ENCODE measurements around the gene GNAT3. TPM values are rescaled to one million over a fixed set of nuclear protein-coding genes. Genes with fewer than 3 reads are reported as not detected.

Gene GNAT3
- total RNA-seq, 1 experiment from 2014 or later, result not detected

DNA sequence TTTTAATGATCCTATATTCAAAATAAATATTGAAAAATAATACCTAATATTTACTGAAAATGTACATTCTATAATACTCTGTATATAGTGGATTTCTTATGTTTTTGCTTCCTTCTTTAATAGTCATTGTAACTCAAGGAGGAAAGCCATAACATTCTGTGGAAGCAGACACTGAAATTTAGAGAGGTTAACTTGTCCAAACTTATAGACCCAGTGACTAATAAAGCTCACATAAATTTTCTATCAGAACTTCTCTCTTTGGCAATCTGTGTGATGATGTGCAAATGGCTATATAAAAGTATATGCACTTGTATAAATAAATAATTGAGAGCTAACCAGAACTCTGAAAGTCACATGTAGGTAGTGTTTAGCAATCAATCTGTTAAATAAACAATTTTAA lies 26.1 kb downstream of the GNAT3 start:
- Mint-ChIP-seq H3K27me3 (ENCODE audit: insufficient read depth, unreplicated experiment) (no peaks in the 10 kb centered on the region), H3K4me3 (ENCODE audit: unreplicated experiment) (no peak overlapping the region), H3K4me1 (ENCODE audit: insufficient read depth, unreplicated experiment) (peaks cover 28% of the 10 kb centered on the region), H3K9me3 (ENCODE audit: unreplicated experiment) (peaks cover 4% of the 10 kb centered on the region), H3K36me3 (ENCODE audit: insufficient read depth, unreplicated experiment) (peaks cover 16% of the 10 kb centered on the region), H3K27ac (ENCODE audit: low read depth, unreplicated experiment) (no peak overlapping the region)
- intact Hi-C loops (cut with micrococcal nuclease), result no loop called here
- no TSS peak for BruUV-seq (replicated peaks)
- no peak for DNase-seq (ENCODE audit: unreplicated experiment)
- ChIA-PET CTCF (interaction anchor here (0.7 to 1.3 kb wide), 2 partner anchors 57 to 99 kb away, joined by 3 read pairs; no protein-coding TSS in a partner anchor), POLR2A (interaction anchor here (0.6 to 1.4 kb wide), 3 partner anchors 13 to 57 kb away, joined by 3 to 9 read pairs (median 4); no protein-coding TSS in a partner anchor)
- TF ChIP-seq, protein P1, sequence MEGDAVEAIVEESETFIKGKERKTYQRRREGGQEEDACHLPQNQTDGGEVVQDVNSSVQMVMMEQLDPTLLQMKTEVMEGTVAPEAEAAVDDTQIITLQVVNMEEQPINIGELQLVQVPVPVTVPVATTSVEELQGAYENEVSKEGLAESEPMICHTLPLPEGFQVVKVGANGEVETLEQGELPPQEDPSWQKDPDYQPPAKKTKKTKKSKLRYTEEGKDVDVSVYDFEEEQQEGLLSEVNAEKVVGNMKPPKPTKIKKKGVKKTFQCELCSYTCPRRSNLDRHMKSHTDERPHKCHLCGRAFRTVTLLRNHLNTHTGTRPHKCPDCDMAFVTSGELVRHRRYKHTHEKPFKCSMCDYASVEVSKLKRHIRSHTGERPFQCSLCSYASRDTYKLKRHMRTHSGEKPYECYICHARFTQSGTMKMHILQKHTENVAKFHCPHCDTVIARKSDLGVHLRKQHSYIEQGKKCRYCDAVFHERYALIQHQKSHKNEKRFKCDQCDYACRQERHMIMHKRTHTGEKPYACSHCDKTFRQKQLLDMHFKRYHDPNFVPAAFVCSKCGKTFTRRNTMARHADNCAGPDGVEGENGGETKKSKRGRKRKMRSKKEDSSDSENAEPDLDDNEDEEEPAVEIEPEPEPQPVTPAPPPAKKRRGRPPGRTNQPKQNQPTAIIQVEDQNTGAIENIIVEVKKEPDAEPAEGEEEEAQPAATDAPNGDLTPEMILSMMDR (IDR thresholded peaks at IDR 0.05; ENCODE audit: unreplicated experiment), result no peak

GRCh38 chr7:80482950-80483349 lies 28.9 kb downstream of the GNAT3 start:
- peaks cover 16% of the 10 kb centered on the region for H3K36me3 Mint-ChIP-seq (ENCODE audit: insufficient read depth, unreplicated experiment)
- no peak overlapping the region for H3K4me3 Mint-ChIP-seq (ENCODE audit: unreplicated experiment)
- TF ChIP-seq, protein P1 (IDR thresholded peaks at IDR 0.05; ENCODE audit: unreplicated experiment), result no peak
- BruUV-seq (replicated peaks), result no TSS peak
- H3K4me1 Mint-ChIP-seq (ENCODE audit: insufficient read depth, unreplicated experiment), result peaks cover 31% of the 10 kb centered on the region
- H3K27ac Mint-ChIP-seq (ENCODE audit: low read depth, unreplicated experiment), result no peak overlapping the region
- intact Hi-C loops (cut with micrococcal nuclease), result no loop called here
- ChIA-PET POLR2A (interaction anchor here (0.6 to 2.4 kb wide), 13 partner anchors 10 to 348 kb away, joined by 3 to 20 read pairs (median 4); partner anchors contain the start of gene GNAI1), CTCF (interaction anchor here (0.6 to 1.0 kb wide), 2 partner anchors 9 to 11 kb away, joined by 3 to 4 read pairs; no protein-coding TSS in a partner anchor)
- DNase-seq (ENCODE audit: unreplicated experiment), result peak; percentile 42
- no peaks in the 10 kb centered on the region for H3K27me3 Mint-ChIP-seq (ENCODE audit: insufficient read depth, unreplicated experiment)
- peaks cover 7% of the 10 kb centered on the region for H3K9me3 Mint-ChIP-seq (ENCODE audit: unreplicated experiment)

GRCh38 chr7:80481196-80481884 lies 30.5 kb downstream of the GNAT3 start:
- DNase-seq (ENCODE audit: unreplicated experiment), result no peak
- Mint-ChIP-seq H3K4me1 (ENCODE audit: insufficient read depth, unreplicated experiment) (peaks cover 31% of the 10 kb centered on the region), H3K4me3 (ENCODE audit: unreplicated experiment) (no peak overlapping the region), H3K27me3 (ENCODE audit: insufficient read depth, unreplicated experiment) (no peaks in the 10 kb centered on the region), H3K9me3 (ENCODE audit: unreplicated experiment) (peaks cover 7% of the 10 kb centered on the region), H3K27ac (ENCODE audit: low read depth, unreplicated experiment) (peak overlapping the region; percentile 89), H3K36me3 (ENCODE audit: insufficient read depth, unreplicated experiment) (peaks cover 16% of the 10 kb centered on the region)
- no TSS peak for BruUV-seq (replicated peaks)
- ChIA-PET CTCF (interaction anchor here (0.6 to 1.7 kb wide), 3 partner anchors 25 to 177 kb away, joined by 3 to 4 read pairs (median 4); no protein-coding TSS in a partner anchor), POLR2A (interaction anchor here (0.6 to 1.6 kb wide), 7 partner anchors 9 to 326 kb away, joined by 3 to 8 read pairs (median 3); no protein-coding TSS in a partner anchor)
- TF ChIP-seq, protein P1 (IDR thresholded peaks at IDR 0.05; ENCODE audit: unreplicated experiment), result no peak
- intact Hi-C loops (cut with micrococcal nuclease), result no loop called here

GRCh38 chr7:80480566-80480965 lies 31.3 kb downstream of the GNAT3 start:
- intact Hi-C loops (cut with micrococcal nuclease), result no loop called here
- POLR2A ChIA-PET, result interaction anchor here (0.7 to 1.6 kb wide), 6 partner anchors 11 to 170 kb away, joined by 3 to 8 read pairs (median 3); no protein-coding TSS in a partner anchor
- DNase-seq (ENCODE audit: unreplicated experiment), result no peak
- H3K9me3 Mint-ChIP-seq (ENCODE audit: unreplicated experiment), result peaks cover 7% of the 10 kb centered on the region
- H3K4me3 Mint-ChIP-seq (ENCODE audit: unreplicated experiment), result no peak overlapping the region
- TF ChIP-seq, protein P1 (IDR thresholded peaks at IDR 0.05; ENCODE audit: unreplicated experiment), result no peak
- CTCF ChIA-PET, result interaction anchor here (1.1 to 1.7 kb wide), 2 partner anchors 52 to 178 kb away, joined by 4 read pairs; no protein-coding TSS in a partner anchor
- no TSS peak for BruUV-seq (replicated peaks)
- H3K36me3 Mint-ChIP-seq (ENCODE audit: insufficient read depth, unreplicated experiment), result peaks cover 16% of the 10 kb centered on the region
- no peaks in the 10 kb centered on the region for H3K27me3 Mint-ChIP-seq (ENCODE audit: insufficient read depth, unreplicated experiment)
- peaks cover 31% of the 10 kb centered on the region for H3K4me1 Mint-ChIP-seq (ENCODE audit: insufficient read depth, unreplicated experiment)
- peak overlapping the region; percentile 89 for H3K27ac Mint-ChIP-seq (ENCODE audit: low read depth, unreplicated experiment)
